ENCODE measurements around the gene C1orf159.
"Not testable (repeated sequence)": the region's sequence is repeated elsewhere in the genome, so short reads cannot be mapped to it uniquely, and the experiment has no call there.

C1orf159 gene

GRCh38 chr1:1118876-1119220 lies 3.0 kb upstream of the C1orf159 start:
- no peak for DNase-seq

- no peak for DNase-seq
These were observed 2.4 kb upstream of the C1orf159 start for GRCh38 chr1:1118011-1118875.

- DNase-seq = no peak
These were observed 1.6 kb upstream of the C1orf159 start for GRCh38 chr1:1117469-1117831.

GRCh38 chr1:1116701-1117468 lies 996 bp upstream of the C1orf159 start:
- DNase-seq = no peak

- no peak for DNase-seq
These were observed 628 bp downstream of the C1orf159 start for GRCh38 chr1:1115136-1115785.

- DNase-seq = no peak
These were observed 1.5 kb downstream of the C1orf159 start for GRCh38 chr1:1114431-1114830.

GRCh38 chr1:1112237-1112985 lies 3.5 kb downstream of the C1orf159 start:
- DNase-seq = no peak

GRCh38 chr1:1111516-1112236 lies 4.2 kb downstream of the C1orf159 start:
- DNase-seq = no peak

- DNase-seq = no peak
These were observed 5.3 kb downstream of the C1orf159 start for GRCh38 chr1:1110561-1110971.

- no peak for DNase-seq
These were observed 6.1 kb downstream of the C1orf159 start for GRCh38 chr1:1109743-1110142.

- no peak for DNase-seq
These were observed 9.2 kb downstream of the C1orf159 start for GRCh38 chr1:1106510-1107221.

- not testable (repeated sequence) for DNase-seq
These were observed 11.7 kb downstream of the C1orf159 start for GRCh38 chr1:1104152-1104551.

- no peak for DNase-seq
These were observed 14.4 kb downstream of the C1orf159 start for GRCh38 chr1:1101503-1101902.

- DNase-seq = no peak
These were observed 15.6 kb downstream of the C1orf159 start for GRCh38 chr1:1100296-1100695.

- no peak for DNase-seq
These were observed 16.2 kb downstream of the C1orf159 start for GRCh38 chr1:1099506-1100183.

GRCh38 chr1:1098681-1099421 lies 17.0 kb downstream of the C1orf159 start:
- no peak for DNase-seq

GRCh38 chr1:1096136-1096535 lies 19.8 kb downstream of the C1orf159 start:
- not testable (repeated sequence) for DNase-seq

- no peak for DNase-seq
These were observed 20.9 kb downstream of the C1orf159 start for GRCh38 chr1:1094981-1095380.

GRCh38 chr1:1093610-1093943 lies 22.3 kb downstream of the C1orf159 start:
- DNase-seq = no peak

Measured in amygdala (tissue), 56 donors.